Tibial artery (tissue), 4 donors: Measurements from ENCODE around the gene PARD3B.

Experiments used
- DNase-seq, 2 donors: peaks; one replicate each; pipeline ENCODE4 v3.0.0-alpha.2; 2019
- H3K27ac ChIP-seq, 2 donors: fragments of 200-600 bp; sonication (generic) in 1 of 2; 1 replicate in 1 of 2; 2 replicates in 1 of 2; pipeline ENCODE4 v1.5.1; 2018 to 2019; ENCODE audit warnings: mild to moderate bottlenecking in 1 of 2
- H3K27me3 ChIP-seq, 2 donors: fragments of 200-600 bp; sonication (generic) in 1 of 2; one replicate each; pipeline versions ENCODE4 v1.5.1 to v1.6.0; 2016 to 2019
- H3K36me3 ChIP-seq, 3 donors: fragments of 200-600 bp; sonication (generic) in 2 of 3; one replicate each; pipeline ENCODE4 v1.5.1; 2016 to 2019; ENCODE audit warnings: mild to moderate bottlenecking in 2 of 3
- H3K4me1 ChIP-seq, 4 donors: fragments of 200-600 bp; sonication (generic) in 2 of 4; 1 replicate in 3 of 4; 2 replicates in 1 of 4; pipeline ENCODE4 v1.5.1; 2016 to 2019
- H3K4me3 ChIP-seq, 2 donors: fragments of 200-600 bp; sonication (generic) in 1 of 2; 1 replicate in 1 of 2; 2 replicates in 1 of 2; pipeline ENCODE4 v1.5.1; 2018 to 2019; ENCODE audit warnings: mild to moderate bottlenecking in 2 of 2
- H3K9me3 ChIP-seq, 3 donors: fragments of 200-600 bp; sonication (generic) in 1 of 3; one replicate each; pipeline ENCODE4 v1.5.1; 2016 to 2019
- CTCF ChIP-seq, 2 experiments: fragments of 200-600 bp in 1 of 2; fragments of 450-650 bp in 1 of 2; IDR thresholded peaks; one replicate each; pipeline ENCODE4 v1.5.1; 2017 to 2019; ENCODE audit warnings: antibody characterized with exemption in 2 of 2, mild to moderate bottlenecking in 1 of 2, moderate library complexity in 1 of 2
- intact Hi-C: fragments of 100-400 bp; cut with DNase I; formaldehyde crosslinking; loops from one replicate; pipeline ENCODE4 v1.15.0; 2023; ENCODE audit warnings: low total_unique reads

Gene PARD3B

GRCh38 chr2:205586626-205587025 lies 1041.4 kb downstream of the PARD3B start:
- H3K4me1 ChIP-seq = peaks cover 0 to 3% (median 0%) of the 10 kb centered on the region in 4 donors
- no peaks in the 10 kb centered on the region for H3K27me3 ChIP-seq
- TF ChIP-seq CTCF (IDR thresholded peaks at IDR 0.05) = no peak
- intact Hi-C loops = no loop called here
- H3K9me3 ChIP-seq = no peaks in the 10 kb centered on the region
- no peak overlapping the region for H3K27ac ChIP-seq
- no peak overlapping the region for H3K4me3 ChIP-seq
- no peaks in the 10 kb centered on the region for H3K36me3 ChIP-seq
- DNase-seq = no peak

- no peak for DNase-seq
- no peak for TF ChIP-seq CTCF (IDR thresholded peaks at IDR 0.05)
- Histone ChIP-seq H3K9me3 (no peaks in the 10 kb centered on the region), H3K4me1 (peaks cover 0 to 3% (median 0%) of the 10 kb centered on the region in 4 donors), H3K36me3 (no peaks in the 10 kb centered on the region), H3K4me3 (no peak overlapping the region), H3K27me3 (no peaks in the 10 kb centered on the region), H3K27ac (no peak overlapping the region)
- intact Hi-C loops = no loop called here
Measured at GRCh38 chr2:205589479-205589878, 1044.2 kb downstream of the PARD3B start.

GRCh38 chr2:205590759-205591158 lies 1045.5 kb downstream of the PARD3B start:
- no peak for TF ChIP-seq CTCF (IDR thresholded peaks at IDR 0.05)
- Histone ChIP-seq H3K27me3 (no peaks in the 10 kb centered on the region), H3K27ac (no peak overlapping the region), H3K4me3 (no peak overlapping the region), H3K4me1 (peaks cover 0 to 3% (median 0%) of the 10 kb centered on the region in 4 donors), H3K9me3 (no peaks in the 10 kb centered on the region), H3K36me3 (no peaks in the 10 kb centered on the region)
- DNase-seq = no peak
- intact Hi-C loops = no loop called here

GRCh38 chr2:205593891-205594290 lies 1048.6 kb downstream of the PARD3B start:
- Histone ChIP-seq H3K27me3 (no peaks in the 10 kb centered on the region), H3K4me3 (no peak overlapping the region), H3K27ac (no peak overlapping the region), H3K4me1 (peaks cover 0 to 3% (median 0%) of the 10 kb centered on the region in 4 donors), H3K36me3 (no peaks in the 10 kb centered on the region), H3K9me3 (no peaks in the 10 kb centered on the region)
- TF ChIP-seq CTCF (IDR thresholded peaks at IDR 0.05) = no peak
- intact Hi-C loops = no loop called here
- DNase-seq = no peak

- H3K4me3 ChIP-seq = no peak overlapping the region
- no peak overlapping the region for H3K27ac ChIP-seq
- no peaks in the 10 kb centered on the region for H3K9me3 ChIP-seq
- no peaks in the 10 kb centered on the region for H3K4me1 ChIP-seq
- no peaks in the 10 kb centered on the region for H3K36me3 ChIP-seq
- no peak for TF ChIP-seq CTCF (IDR thresholded peaks at IDR 0.05)
- H3K27me3 ChIP-seq = no peaks in the 10 kb centered on the region
- DNase-seq = no peak
- intact Hi-C loops = no loop called here
Measured at GRCh38 chr2:205596581-205596980, 1051.3 kb downstream of the PARD3B start.
